Adrenal gland (tissue), 19 donors: Measurements from ENCODE around the gene FADD. TPM values are rescaled to one million over a fixed set of nuclear protein-coding genes. Genes with fewer than 3 reads are reported as not detected.

ENCODE experiments used
- DNase-seq, 7 donors: peaks; one replicate each; pipeline ENCODE4 v3.0.0-alpha.2; 2019 to 2020
- H3K27ac ChIP-seq, 5 donors: fragments of 200-600 bp; sonication (generic) in 4 of 5; 1 replicate in 3 of 5; 2 replicates in 2 of 5; pipeline versions ENCODE4 v1.5.1 to v1.8.0; 2016 to 2020; ENCODE audit warnings: mild to moderate bottlenecking in 1 of 5
- H3K27me3 ChIP-seq: fragments of 200-600 bp; 2 replicates; pipeline ENCODE4 v1.8.0; 2021
- H3K36me3 ChIP-seq, 2 donors: fragments of 200-600 bp; replicated peaks in 1 of 2; 1 replicate in 1 of 2; 2 replicates in 1 of 2; pipeline versions ENCODE4 v1.5.1 to v1.8.0; 2018 to 2022
- H3K4me1 ChIP-seq, 2 donors: fragments of 200-600 bp; replicated peaks in 1 of 2; 1 replicate in 1 of 2; 2 replicates in 1 of 2; pipeline versions ENCODE4 v1.5.1 to v1.8.0; 2018 to 2021
- H3K4me3 ChIP-seq, 4 donors: fragments of 200-600 bp; sonication (generic) in 3 of 4; one replicate each; pipeline ENCODE4 v1.5.1; 2016 to 2018
- H3K9me3 ChIP-seq, 3 donors: fragments of 200-600 bp; sonication (generic) in 1 of 3; replicated peaks in 1 of 3; 1 replicate in 2 of 3; 2 replicates in 1 of 3; pipeline versions ENCODE4 v1.5.1 to v1.8.0; 2016 to 2021
- POLR2A ChIP-seq, 2 donors: fragments of 450-650 bp; IDR thresholded peaks; one replicate each; pipeline ENCODE4 v1.6.1; 2017; ENCODE audit warnings: antibody characterized with exemption in 2 of 2, mild to moderate bottlenecking in 2 of 2, moderate library complexity in 1 of 2
- WGBS, 4 donors: extraction: QIAGEN DNeasy Blood & Tissue Kit in 2 of 4; methylation state at CpG; one replicate each; pipeline versions ENCODE4 v1.1.5 to v1.1.7; 2013 to 2017; 5-methylcytosine and 5-hydroxymethylcytosine counted together
- intact Hi-C, 2 donors: fragments of 100-400 bp; cut with DNase I; formaldehyde crosslinking; loops; one replicate each; pipeline versions ENCODE4 v1.14.1 to v1.15.0; 2022 to 2023
- long read RNA-seq, 10 donors: library from polyadenylated mRNA in 3 of 10; unstranded in 2 of 10; stranded (forward) in 1 of 10; transcript quantifications; one replicate each; pipeline ENCODE4 v2.0.0 and lab custom pipeline, GENCODE V29; 2021 to 2026
- polyA plus RNA-seq, 3 donors: library from polyadenylated mRNA; stranded (reverse); fragments of 200-250 nt in 2 of 3; fragments of 350-450 nt in 1 of 3; fragmentation: Illumina TruSeq in 1 of 3; extraction: RNeasy Lipid Tissue Mini Kit (QIAGEN cat#74804) in 1 of 3; gene quantifications; one replicate each; pipeline ENCODE4 v1.2.3, GENCODE V29; 2013 to 2014
- total RNA-seq, 9 donors: library from RNA; depleted of rRNA in 4 of 9; stranded (reverse); fragments of >200 nt in 4 of 9; fragments of 120-200 nt in 1 of 9; fragmentation: NEBNext Ultra II Directional in 1 of 9; extraction: Animal tissue kit (Norgen Biotek cat#: 25700) in 1 of 9; gene quantifications; one replicate each; pipeline versions ENCODE4 v1.1.0 to v1.2.4, GENCODE V29; 2013 to 2023
- TF ChIP-seq, protein P1 (sequence below), 6 experiments: fragments of 450-650 bp in 4 of 6; fragments of 200-600 bp in 2 of 6; sonication (generic) in 1 of 6; IDR thresholded peaks; 1 replicate in 5 of 6; 2 replicates in 1 of 6; pipeline versions ENCODE4 v1.5.1 to v1.8.0; 2016 to 2021; ENCODE audit warnings: antibody characterized with exemption in 6 of 6, mild to moderate bottlenecking in 2 of 6, moderate library complexity in 1 of 6
- donor health status: healthy with polysubstance abuse.
- donor health status: Bipolar disorder and iron deficiency.
- donor health status: DM: yes; HTN: yes; CAD: no.
- donor health status: DM: no; HTN: no; CAD: no.
- donor health status: DM: no; HTN: no; CAD: no.
- donor health status: DM: yes; HTN: yes; CAD: no.

FADD gene, protein sequence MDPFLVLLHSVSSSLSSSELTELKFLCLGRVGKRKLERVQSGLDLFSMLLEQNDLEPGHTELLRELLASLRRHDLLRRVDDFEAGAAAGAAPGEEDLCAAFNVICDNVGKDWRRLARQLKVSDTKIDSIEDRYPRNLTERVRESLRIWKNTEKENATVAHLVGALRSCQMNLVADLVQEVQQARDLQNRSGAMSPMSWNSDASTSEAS
- total RNA-seq (10 to 100 TPM; 15.7 to 37.9 (median 26.7) TPM), polyA plus RNA-seq (10 to 100 TPM in 1 of 3 donors, 1 to 10 TPM in 2; 8.9 to 34.0 (median 9.2) TPM)
- long read RNA-seq, donor 1, transcript FADD-201 (2 exons, 1,841 nt), result major isoform, 15 of 15 reads
- long read RNA-seq, donor 1, partial matches to known transcripts, result 0 of 15 reads
- long read RNA-seq, donor 1, other reads (novel, unspliced or antisense), result 0 of 15 reads
- long read RNA-seq, donor 2, transcript FADD-201 (2 exons, 1,841 nt), result major isoform, 10 of 10 reads
- long read RNA-seq, donor 2, partial matches to known transcripts, result 0 of 10 reads
- long read RNA-seq, donor 2, other reads (novel, unspliced or antisense), result 0 of 10 reads
- long read RNA-seq, donor 3, transcript FADD-201 (2 exons, 1,841 nt), result major isoform, 21 of 27 reads
- long read RNA-seq, donor 3, partial matches to known transcripts, result 6 of 27 reads
- long read RNA-seq, donor 3, other reads (novel, unspliced or antisense), result 0 of 27 reads
- long read RNA-seq, donor 4, transcript FADD-201 (2 exons, 1,841 nt), result major isoform, 20 of 20 reads
- long read RNA-seq, donor 4, partial matches to known transcripts, result 0 of 20 reads
- long read RNA-seq, donor 4, other reads (novel, unspliced or antisense), result 0 of 20 reads
- long read RNA-seq, donor 5, transcript FADD-201 (2 exons, 1,841 nt), result major isoform, 105 of 109 reads
- long read RNA-seq, donor 5, partial matches to known transcripts, result 0 of 109 reads
- long read RNA-seq, donor 5, other reads (novel, unspliced or antisense), result 4 of 109 reads
- long read RNA-seq, donor 6, transcript FADD-201 (2 exons, 1,841 nt), result major isoform, 8 of 9 reads
- long read RNA-seq, donor 6, partial matches to known transcripts, result 0 of 9 reads
- long read RNA-seq, donor 6, other reads (novel, unspliced or antisense), result 1 of 9 reads
- long read RNA-seq, donor 7, transcript FADD-201 (2 exons, 1,841 nt), result major isoform, 18 of 18 reads
- long read RNA-seq, donor 7, partial matches to known transcripts, result 0 of 18 reads
- long read RNA-seq, donor 7, other reads (novel, unspliced or antisense), result 0 of 18 reads
- long read RNA-seq, donor 8, transcript FADD-201 (2 exons, 1,841 nt), result major isoform, 31 of 31 reads
- long read RNA-seq, donor 8, partial matches to known transcripts, result 0 of 31 reads
- long read RNA-seq, donor 8, other reads (novel, unspliced or antisense), result 0 of 31 reads
- long read RNA-seq, donor 9, transcript FADD-201 (2 exons, 1,841 nt), result major isoform, 17 of 17 reads
- long read RNA-seq, donor 9, partial matches to known transcripts, result 0 of 17 reads
- long read RNA-seq, donor 9, other reads (novel, unspliced or antisense), result 0 of 17 reads
- long read RNA-seq, donor 10, transcript FADD-201 (2 exons, 1,841 nt), result major isoform, 11 of 11 reads
- long read RNA-seq, donor 10, partial matches to known transcripts, result 0 of 11 reads
- long read RNA-seq, donor 10, other reads (novel, unspliced or antisense), result 0 of 11 reads

DNA sequence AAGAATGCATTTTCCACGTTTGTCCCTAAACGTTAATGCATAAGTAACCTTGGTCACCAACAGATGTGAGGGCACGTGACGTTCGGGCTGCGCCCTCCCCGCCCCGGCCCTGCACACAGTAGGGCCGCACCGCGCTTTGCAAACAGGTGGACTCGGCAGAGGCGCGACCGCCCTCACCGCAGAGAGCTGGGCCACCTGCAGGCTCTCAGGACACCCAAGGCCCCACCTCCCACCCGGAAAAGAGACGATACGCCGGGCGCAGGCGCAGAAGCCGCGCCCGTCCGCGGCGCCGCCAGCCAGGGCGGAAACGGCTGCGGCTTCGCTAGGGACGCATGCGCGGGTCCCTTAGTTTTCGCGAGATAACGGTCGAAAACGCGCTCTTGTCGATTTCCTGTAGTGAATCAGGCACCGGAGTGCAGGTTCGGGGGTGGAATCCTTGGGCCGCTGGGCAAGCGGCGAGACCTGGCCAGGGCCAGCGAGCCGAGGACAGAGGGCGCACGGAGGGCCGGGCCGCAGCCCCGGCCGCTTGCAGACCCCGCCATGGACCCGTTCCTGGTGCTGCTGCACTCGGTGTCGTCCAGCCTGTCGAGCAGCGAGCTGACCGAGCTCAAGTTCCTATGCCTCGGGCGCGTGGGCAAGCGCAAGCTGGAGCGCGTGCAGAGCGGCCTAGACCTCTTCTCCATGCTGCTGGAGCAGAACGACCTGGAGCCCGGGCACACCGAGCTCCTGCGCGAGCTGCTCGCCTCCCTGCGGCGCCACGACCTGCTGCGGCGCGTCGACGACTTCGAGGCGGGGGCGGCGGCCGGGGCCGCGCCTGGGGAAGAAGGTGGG is at the start of gene FADD:
FADD (plus strand) TSS at position 377 of the 831 bp plus-strand sequence; CDS start at position 541, 164 bp downstream.
- Histone ChIP-seq H3K27me3 (no peaks in the 10 kb centered on the region), H3K4me1 (peaks cover 12 to 30% of the 10 kb centered on the region in 2 donors), H3K36me3 (peaks cover 0 to 21% of the 10 kb centered on the region in 2 donors), H3K27ac (peak within 1 kb of the TSS; percentile 75 to 98 (median 92)), H3K4me3 (peak within 1 kb of the TSS; percentile 12 to 100 (median 75)), H3K9me3 (no peaks in the 10 kb centered on the region)
- peak; percentile 92 to 96 (median 93) for DNase-seq
- peak; percentile 73 to 94 for TF ChIP-seq POLR2A (IDR thresholded peaks at IDR 0.05)
- TF ChIP-seq, protein P1, sequence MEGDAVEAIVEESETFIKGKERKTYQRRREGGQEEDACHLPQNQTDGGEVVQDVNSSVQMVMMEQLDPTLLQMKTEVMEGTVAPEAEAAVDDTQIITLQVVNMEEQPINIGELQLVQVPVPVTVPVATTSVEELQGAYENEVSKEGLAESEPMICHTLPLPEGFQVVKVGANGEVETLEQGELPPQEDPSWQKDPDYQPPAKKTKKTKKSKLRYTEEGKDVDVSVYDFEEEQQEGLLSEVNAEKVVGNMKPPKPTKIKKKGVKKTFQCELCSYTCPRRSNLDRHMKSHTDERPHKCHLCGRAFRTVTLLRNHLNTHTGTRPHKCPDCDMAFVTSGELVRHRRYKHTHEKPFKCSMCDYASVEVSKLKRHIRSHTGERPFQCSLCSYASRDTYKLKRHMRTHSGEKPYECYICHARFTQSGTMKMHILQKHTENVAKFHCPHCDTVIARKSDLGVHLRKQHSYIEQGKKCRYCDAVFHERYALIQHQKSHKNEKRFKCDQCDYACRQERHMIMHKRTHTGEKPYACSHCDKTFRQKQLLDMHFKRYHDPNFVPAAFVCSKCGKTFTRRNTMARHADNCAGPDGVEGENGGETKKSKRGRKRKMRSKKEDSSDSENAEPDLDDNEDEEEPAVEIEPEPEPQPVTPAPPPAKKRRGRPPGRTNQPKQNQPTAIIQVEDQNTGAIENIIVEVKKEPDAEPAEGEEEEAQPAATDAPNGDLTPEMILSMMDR (IDR thresholded peaks at IDR 0.05), result no peak
- intact Hi-C loops, result no loop called here
- 0 to 1% (median 0%) methylated on average over 3 to 91 of the region's 91 CpGs for WGBS, 4 donors

DNA sequence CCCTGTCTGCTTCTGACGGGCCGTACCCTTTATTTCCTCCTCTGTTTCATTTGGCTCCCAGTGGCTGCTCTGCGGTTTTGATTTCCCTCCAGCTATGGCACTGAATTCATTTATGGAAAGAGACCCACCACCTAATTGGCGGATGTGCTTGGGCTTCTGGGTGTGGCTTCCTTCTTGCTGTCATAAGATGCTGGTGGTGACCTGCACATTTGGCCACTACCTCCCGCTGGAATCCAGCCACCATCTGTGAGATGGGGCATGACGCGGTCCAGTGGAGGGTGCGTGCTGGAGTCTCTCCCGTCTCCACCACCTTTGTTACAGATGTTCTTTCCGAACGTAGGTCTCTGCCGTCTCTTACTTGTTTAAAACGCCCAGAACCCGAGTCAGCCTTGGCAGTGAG is 47.7 kb upstream of the FADD start:
- intact Hi-C loops, result no loop called here
- Histone ChIP-seq H3K9me3 (no peaks in the 10 kb centered on the region), H3K27ac (no peak overlapping the region), H3K36me3 (no peaks in the 10 kb centered on the region), H3K27me3 (no peaks in the 10 kb centered on the region), H3K4me3 (no peak overlapping the region), H3K4me1 (no peaks in the 10 kb centered on the region)
- 81 to 88% (median 83%) methylated on average over 14 of the region's 14 CpGs for WGBS, 4 donors
- DNase-seq, result no peak
- TF ChIP-seq, protein P1 (IDR thresholded peaks at IDR 0.05), result no peak
- TF ChIP-seq POLR2A (IDR thresholded peaks at IDR 0.05), result no peak

DNA sequence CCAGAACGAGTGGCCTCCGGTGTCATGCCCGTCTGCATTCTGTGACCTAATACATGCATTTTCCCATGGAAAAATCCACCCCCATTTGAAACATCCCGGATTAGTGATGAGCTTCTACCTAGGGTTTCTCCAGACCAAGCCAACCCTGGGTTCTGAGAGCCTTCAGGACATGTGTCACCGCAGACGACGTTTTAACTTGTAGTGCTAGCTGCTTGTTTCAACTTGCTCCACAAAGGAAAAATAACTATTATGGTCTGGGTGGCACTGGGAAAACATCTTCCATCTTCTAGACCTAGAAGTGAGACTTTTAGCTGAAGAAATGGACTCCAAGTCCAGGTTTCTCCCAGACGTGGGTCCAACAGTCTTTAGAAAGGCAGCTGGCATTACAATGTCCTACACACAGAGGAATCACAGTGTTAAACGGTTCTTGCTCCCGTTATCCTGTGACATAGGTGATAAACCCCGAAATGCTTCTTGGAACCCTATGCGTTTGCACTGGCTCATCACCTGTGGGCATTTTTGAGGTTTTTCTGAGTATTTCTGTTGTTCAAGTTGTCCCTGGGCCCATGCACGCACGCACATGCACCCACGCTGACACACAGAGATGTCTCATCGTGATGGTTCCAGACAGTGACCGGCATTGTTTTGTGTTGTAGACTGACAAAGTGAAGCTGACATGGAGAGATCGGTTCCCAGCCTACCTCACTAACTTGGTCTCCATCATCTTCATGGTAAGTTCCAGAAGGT is 46.6 kb upstream of the FADD start:
- Histone ChIP-seq H3K4me3 (no peak overlapping the region), H3K27me3 (no peaks in the 10 kb centered on the region), H3K9me3 (no peaks in the 10 kb centered on the region), H3K36me3 (no peaks in the 10 kb centered on the region), H3K4me1 (no peaks in the 10 kb centered on the region), H3K27ac (no peak overlapping the region)
- no peak for DNase-seq
- 79 to 85% (median 83%) methylated on average over 18 of the region's 18 CpGs for WGBS, 4 donors
- TF ChIP-seq, protein P1 (IDR thresholded peaks at IDR 0.05), result no peak
- TF ChIP-seq POLR2A (IDR thresholded peaks at IDR 0.05), result no peak
- intact Hi-C loops, result no loop called here
